ENCODE measurements around the gene PTPRE.

Gene PTPRE

GRCh38 chr10:127883516-127883915, 23.4 kb upstream of the PTPRE start:
- H3K4me1 ChIP-seq (ENCODE audit: control insufficient read depth, insufficient read depth, low read length), result peaks cover 5% of the 10 kb centered on the region
- no peaks in the 10 kb centered on the region for H3K36me3 ChIP-seq (ENCODE audit: control insufficient read depth, insufficient read depth, low read length, severe bottlenecking)
- no peak overlapping the region for H3K9ac ChIP-seq (ENCODE audit: low read length)
- H3K27me3 ChIP-seq (replicated peaks; ENCODE audit: control insufficient read depth, insufficient read depth, low read length), result peaks cover 6% of the 10 kb centered on the region
- no peak for DNase-seq (ENCODE audit: low read depth)
- H3K9me3 ChIP-seq (ENCODE audit: control insufficient read depth, low read length), result no peaks in the 10 kb centered on the region
- H3K4me3 ChIP-seq (ENCODE audit: low read length), result no peak overlapping the region

DNA sequence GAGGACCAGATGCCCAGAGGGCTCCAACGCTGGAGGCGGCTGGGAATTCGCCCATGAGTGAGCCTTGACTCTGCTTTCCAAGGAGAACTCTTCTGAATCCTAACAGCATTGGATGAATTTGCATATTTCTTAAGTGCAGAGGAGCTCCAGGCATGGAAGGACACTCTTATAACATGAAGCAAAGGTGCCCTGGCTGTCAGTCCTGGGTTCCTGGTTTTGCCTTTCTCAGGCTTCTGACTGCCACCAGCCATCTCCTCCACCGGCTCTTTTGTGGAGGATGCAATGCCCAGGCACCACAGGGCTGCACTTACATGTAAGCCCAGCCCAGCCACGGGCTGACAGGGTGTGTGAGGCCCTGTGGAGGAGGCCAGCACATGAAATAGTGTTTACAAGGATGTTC, 22.4 kb upstream of the PTPRE start:
- Histone ChIP-seq H3K9ac (ENCODE audit: low read length) (no peak overlapping the region), H3K27me3 (replicated peaks; ENCODE audit: control insufficient read depth, insufficient read depth, low read length) (peaks cover 6% of the 10 kb centered on the region), H3K4me3 (ENCODE audit: low read length) (no peak overlapping the region), H3K36me3 (ENCODE audit: control insufficient read depth, insufficient read depth, low read length, severe bottlenecking) (no peaks in the 10 kb centered on the region), H3K9me3 (ENCODE audit: control insufficient read depth, low read length) (no peaks in the 10 kb centered on the region), H3K4me1 (ENCODE audit: control insufficient read depth, insufficient read depth, low read length) (peaks cover 14% of the 10 kb centered on the region)
- no peak for DNase-seq (ENCODE audit: low read depth)

- Histone ChIP-seq H3K36me3 (ENCODE audit: control insufficient read depth, insufficient read depth, low read length, severe bottlenecking) (no peaks in the 10 kb centered on the region), H3K4me3 (ENCODE audit: low read length) (no peak overlapping the region), H3K27me3 (replicated peaks; ENCODE audit: control insufficient read depth, insufficient read depth, low read length) (peaks cover 6% of the 10 kb centered on the region), H3K9me3 (ENCODE audit: control insufficient read depth, low read length) (no peaks in the 10 kb centered on the region), H3K9ac (ENCODE audit: low read length) (no peak overlapping the region), H3K4me1 (ENCODE audit: control insufficient read depth, insufficient read depth, low read length) (peaks cover 20% of the 10 kb centered on the region)
- DNase-seq (ENCODE audit: low read depth), result no peak
Measured at GRCh38 chr10:127886371-127887051, 20.4 kb upstream of the PTPRE start.

DNA sequence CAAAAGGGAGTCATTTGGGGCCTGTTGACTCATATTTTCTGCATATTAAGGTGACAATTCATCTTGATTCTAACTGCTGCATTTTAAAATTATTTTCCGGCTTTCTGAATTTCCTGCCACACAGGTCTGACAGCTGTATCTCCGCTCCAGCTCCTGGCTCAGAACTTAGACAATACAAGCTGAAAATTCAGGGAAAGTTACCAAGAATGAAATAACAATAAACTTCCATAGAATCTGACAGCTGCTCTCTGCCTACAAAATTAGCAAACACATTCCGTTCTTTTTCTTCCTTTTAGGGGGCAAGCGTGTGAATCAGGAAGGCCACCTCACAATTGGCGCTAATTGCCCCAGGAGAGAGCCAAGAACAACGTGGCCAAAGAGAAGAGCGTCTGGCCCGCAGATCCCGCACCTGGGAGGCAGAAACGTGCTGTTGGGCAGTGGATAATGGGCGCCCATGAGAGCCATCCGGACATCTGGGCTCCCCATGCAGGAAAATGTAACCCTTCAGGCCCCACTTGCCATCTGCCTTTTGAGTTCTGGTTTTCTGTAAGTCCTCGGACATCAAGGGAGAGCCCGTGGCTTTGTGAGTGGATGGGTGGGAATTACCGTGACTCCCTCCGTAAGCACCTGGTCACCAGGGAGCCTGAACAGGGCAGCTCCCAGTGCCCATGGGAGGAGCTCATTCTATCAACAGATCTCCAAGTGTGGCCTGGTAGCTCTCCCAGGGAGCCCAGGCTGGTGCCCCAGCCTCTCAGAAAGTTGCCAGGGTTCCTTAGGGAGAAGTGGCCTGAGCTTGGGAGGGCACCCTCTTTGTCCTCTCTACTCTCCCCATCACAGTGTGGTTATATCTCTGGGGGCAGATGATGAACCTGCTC, 19.1 kb upstream of the PTPRE start:
- H3K27me3 ChIP-seq (replicated peaks; ENCODE audit: control insufficient read depth, insufficient read depth, low read length), result peaks cover 6% of the 10 kb centered on the region
- H3K9me3 ChIP-seq (ENCODE audit: control insufficient read depth, low read length), result no peaks in the 10 kb centered on the region
- H3K9ac ChIP-seq (ENCODE audit: low read length), result no peak overlapping the region
- H3K36me3 ChIP-seq (ENCODE audit: control insufficient read depth, insufficient read depth, low read length, severe bottlenecking), result no peaks in the 10 kb centered on the region
- no peak for DNase-seq (ENCODE audit: low read depth)
- H3K4me1 ChIP-seq (ENCODE audit: control insufficient read depth, insufficient read depth, low read length), result peaks cover 20% of the 10 kb centered on the region
- H3K4me3 ChIP-seq (ENCODE audit: low read length), result no peak overlapping the region

DNA sequence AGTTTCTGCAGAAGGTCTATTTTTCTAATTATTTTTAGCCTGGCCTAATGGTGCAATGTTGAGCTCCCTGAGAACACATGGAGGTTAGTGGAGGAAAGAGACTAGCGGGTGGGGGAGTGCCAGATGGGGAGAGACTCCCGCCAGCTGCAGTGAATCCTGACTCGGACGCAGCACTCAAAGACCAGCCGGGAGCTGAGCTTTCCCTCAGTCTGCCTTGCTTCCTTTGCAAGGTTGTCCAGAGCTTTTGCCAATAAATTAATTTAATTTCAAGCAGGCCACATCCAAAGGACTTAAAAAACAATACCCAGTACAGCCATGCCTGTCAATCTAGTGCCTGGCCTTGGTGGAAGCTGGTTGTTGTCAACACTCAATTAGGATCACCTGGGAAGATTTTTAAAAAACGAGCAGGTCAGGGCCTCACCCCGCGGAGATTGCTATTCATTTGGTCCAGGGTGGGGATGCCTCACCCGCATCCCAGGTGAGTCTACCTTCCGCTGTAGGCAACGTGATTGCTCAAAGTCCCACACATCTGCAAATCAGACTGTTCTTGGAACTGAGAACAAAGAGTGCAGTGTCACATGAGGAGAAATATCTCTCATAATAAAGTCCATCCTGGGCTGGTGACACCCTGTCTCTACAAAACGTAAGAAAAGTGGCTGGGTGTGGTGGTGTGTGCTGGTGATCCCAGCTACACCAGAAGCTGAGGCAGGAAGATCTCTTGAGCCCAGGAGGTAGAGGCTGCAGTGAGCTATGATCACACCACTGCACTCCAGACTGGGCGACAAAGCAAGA, 18.2 kb upstream of the PTPRE start:
- Histone ChIP-seq H3K9ac (ENCODE audit: low read length) (no peak overlapping the region), H3K27me3 (replicated peaks; ENCODE audit: control insufficient read depth, insufficient read depth, low read length) (peaks cover 4% of the 10 kb centered on the region), H3K4me1 (ENCODE audit: control insufficient read depth, insufficient read depth, low read length) (peaks cover 20% of the 10 kb centered on the region), H3K36me3 (ENCODE audit: control insufficient read depth, insufficient read depth, low read length, severe bottlenecking) (no peaks in the 10 kb centered on the region), H3K9me3 (ENCODE audit: control insufficient read depth, low read length) (no peaks in the 10 kb centered on the region), H3K4me3 (ENCODE audit: low read length) (no peak overlapping the region)
- no peak for DNase-seq (ENCODE audit: low read depth)

GRCh38 chr10:127889605-127890195, 17.2 kb upstream of the PTPRE start:
- no peaks in the 10 kb centered on the region for H3K36me3 ChIP-seq (ENCODE audit: control insufficient read depth, insufficient read depth, low read length, severe bottlenecking)
- no peaks in the 10 kb centered on the region for H3K9me3 ChIP-seq (ENCODE audit: control insufficient read depth, low read length)
- peaks cover 20% of the 10 kb centered on the region for H3K4me1 ChIP-seq (ENCODE audit: control insufficient read depth, insufficient read depth, low read length)
- no peak for DNase-seq (ENCODE audit: low read depth)
- no peak overlapping the region for H3K9ac ChIP-seq (ENCODE audit: low read length)
- H3K4me3 ChIP-seq (ENCODE audit: low read length), result peak overlapping the region; percentile 36
- no peaks in the 10 kb centered on the region for H3K27me3 ChIP-seq (replicated peaks; ENCODE audit: control insufficient read depth, insufficient read depth, low read length)

DNA sequence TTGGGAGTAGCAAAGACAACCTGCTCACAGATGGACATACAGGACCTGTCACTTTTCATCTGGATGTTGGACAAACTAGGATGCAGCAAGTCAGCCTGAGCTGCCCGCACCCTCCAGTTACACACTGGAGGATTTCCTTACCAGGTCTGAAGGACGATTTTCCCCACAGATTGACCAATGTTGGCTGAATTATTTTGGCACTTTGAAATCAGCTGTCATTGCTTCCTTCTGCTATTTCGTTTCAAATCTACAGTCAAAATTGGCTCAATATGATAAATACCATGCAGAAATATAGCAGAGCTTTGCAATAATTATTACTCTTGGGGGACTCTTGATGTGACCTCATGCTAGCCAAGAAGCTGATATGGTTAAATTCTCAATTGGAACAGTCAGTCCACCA, 16.7 kb upstream of the PTPRE start:
- Histone ChIP-seq H3K4me3 (ENCODE audit: low read length) (no peak overlapping the region), H3K9me3 (ENCODE audit: control insufficient read depth, low read length) (no peaks in the 10 kb centered on the region), H3K27me3 (replicated peaks; ENCODE audit: control insufficient read depth, insufficient read depth, low read length) (no peaks in the 10 kb centered on the region), H3K9ac (ENCODE audit: low read length) (no peak overlapping the region), H3K4me1 (ENCODE audit: control insufficient read depth, insufficient read depth, low read length) (peaks cover 20% of the 10 kb centered on the region), H3K36me3 (ENCODE audit: control insufficient read depth, insufficient read depth, low read length, severe bottlenecking) (no peaks in the 10 kb centered on the region)
- no peak for DNase-seq (ENCODE audit: low read depth)

DNA sequence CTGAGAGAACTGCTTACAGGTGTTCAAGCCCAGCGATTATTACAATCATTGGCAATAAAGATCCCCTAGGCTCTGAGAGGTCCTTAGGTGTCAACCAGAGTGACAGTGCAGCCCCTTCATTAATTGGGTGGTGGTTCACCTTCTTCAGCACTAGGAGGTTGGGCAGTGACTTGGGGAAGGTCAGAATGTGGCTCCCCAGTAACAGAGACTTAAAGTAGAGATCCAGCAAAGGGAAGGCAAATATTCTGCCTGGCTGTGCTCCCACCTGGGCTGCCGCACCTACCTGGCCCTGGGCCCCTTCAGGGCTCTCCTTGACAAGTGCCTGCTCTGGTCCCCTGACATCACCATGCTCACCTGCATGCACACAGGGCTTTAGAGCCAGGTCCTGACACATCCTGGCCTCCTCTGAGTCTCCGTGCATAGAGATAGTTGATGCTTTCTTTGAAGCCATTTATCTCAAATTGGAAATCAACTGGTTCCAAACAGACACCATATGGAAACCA, 16.0 kb upstream of the PTPRE start:
- no peaks in the 10 kb centered on the region for H3K27me3 ChIP-seq (replicated peaks; ENCODE audit: control insufficient read depth, insufficient read depth, low read length)
- no peak for DNase-seq (ENCODE audit: low read depth)
- no peaks in the 10 kb centered on the region for H3K36me3 ChIP-seq (ENCODE audit: control insufficient read depth, insufficient read depth, low read length, severe bottlenecking)
- H3K9me3 ChIP-seq (ENCODE audit: control insufficient read depth, low read length), result no peaks in the 10 kb centered on the region
- H3K9ac ChIP-seq (ENCODE audit: low read length), result no peak overlapping the region
- H3K4me1 ChIP-seq (ENCODE audit: control insufficient read depth, insufficient read depth, low read length), result peaks cover 20% of the 10 kb centered on the region
- no peak overlapping the region for H3K4me3 ChIP-seq (ENCODE audit: low read length)

DNA sequence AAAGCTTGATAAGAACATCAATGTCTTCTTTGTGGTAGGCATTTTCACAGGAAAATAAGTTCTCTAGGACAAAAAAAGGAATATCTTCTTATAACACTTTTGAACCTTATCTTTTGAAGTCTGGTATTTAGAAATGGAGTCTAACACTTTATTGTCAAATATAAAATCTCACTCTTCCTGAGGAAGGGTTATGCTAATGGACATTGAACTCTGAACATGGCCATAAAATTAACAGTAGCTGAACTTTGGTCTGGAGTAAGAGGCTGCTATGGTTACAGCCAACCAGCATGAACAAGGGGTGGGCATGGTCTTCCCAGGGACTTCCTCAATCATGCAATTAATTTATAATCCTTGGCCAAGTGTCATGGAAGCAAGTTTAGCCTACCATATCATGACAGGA, 14.2 kb upstream of the PTPRE start, which contains the start of gene CLRN3:
Gene CLRN3 (minus strand): TSS at position 199 of the 400 bp plus-strand sequence. CDS start 157 bp downstream, at position 42.
- no peaks in the 10 kb centered on the region for H3K9me3 ChIP-seq (ENCODE audit: control insufficient read depth, low read length)
- no peak for DNase-seq (ENCODE audit: low read depth)
- no peak within 1 kb of the TSS for H3K9ac ChIP-seq (ENCODE audit: low read length)
- H3K4me3 ChIP-seq (ENCODE audit: low read length), result no peak within 1 kb of the TSS
- no peaks in the 10 kb centered on the region for H3K27me3 ChIP-seq (replicated peaks; ENCODE audit: control insufficient read depth, insufficient read depth, low read length)
- H3K4me1 ChIP-seq (ENCODE audit: control insufficient read depth, insufficient read depth, low read length), result peaks cover 16% of the 10 kb centered on the region
- no peaks in the 10 kb centered on the region for H3K36me3 ChIP-seq (ENCODE audit: control insufficient read depth, insufficient read depth, low read length, severe bottlenecking)

DNA sequence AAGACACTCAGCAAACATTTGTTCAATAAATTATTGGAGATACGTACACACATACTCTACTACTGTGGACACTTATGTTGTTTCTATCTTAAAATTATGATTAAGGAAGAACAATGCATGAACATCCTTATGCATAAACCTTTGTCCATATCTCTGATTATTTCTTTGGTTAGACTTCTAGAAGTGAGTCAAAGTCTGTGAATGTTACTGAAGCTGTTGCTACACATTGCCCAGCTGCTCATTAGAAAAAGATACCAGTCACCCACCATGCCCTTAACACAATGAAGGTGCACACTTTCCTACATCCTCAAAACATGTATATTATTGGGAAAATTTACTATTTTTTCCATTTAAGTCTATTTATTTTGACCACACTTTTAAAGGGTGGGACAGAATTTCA, 12.8 kb upstream of the PTPRE start:
- peaks cover 10% of the 10 kb centered on the region for H3K4me1 ChIP-seq (ENCODE audit: control insufficient read depth, insufficient read depth, low read length)
- DNase-seq (ENCODE audit: low read depth), result no peak
- no peaks in the 10 kb centered on the region for H3K9me3 ChIP-seq (ENCODE audit: control insufficient read depth, low read length)
- no peak overlapping the region for H3K9ac ChIP-seq (ENCODE audit: low read length)
- no peaks in the 10 kb centered on the region for H3K36me3 ChIP-seq (ENCODE audit: control insufficient read depth, insufficient read depth, low read length, severe bottlenecking)
- H3K27me3 ChIP-seq (replicated peaks; ENCODE audit: control insufficient read depth, insufficient read depth, low read length), result no peaks in the 10 kb centered on the region
- H3K4me3 ChIP-seq (ENCODE audit: low read length), result no peak overlapping the region
